Esophagus muscularis mucosa (tissue), 3 donors: ENCODE measurements around the gene HOXA9.

Source experiments
- POLR2A ChIP-seq: fragments of 450-650 bp; IDR thresholded peaks from one replicate; pipeline ENCODE4 v1.6.1; 2017; ENCODE audit warnings: antibody characterized with exemption, moderate library complexity, mild to moderate bottlenecking, low read depth
- POLR2AphosphoS5 ChIP-seq, 2 donors: sonication (generic); formaldehyde crosslinking; IDR thresholded peaks; one replicate each; pipeline ENCODE4 v1.6.1; 2017; ENCODE audit warnings: antibody characterized with exemption in 2 of 2
- TF ChIP-seq, protein P1 (sequence below), 3 experiments: fragments of 200-600 bp in 2 of 3; fragments of 450-650 bp in 1 of 3; sonication (generic) in 2 of 3; IDR thresholded peaks; one replicate each; pipeline ENCODE4 v1.5.1; 2017 to 2019; ENCODE audit warnings: antibody characterized with exemption in 3 of 3, mild to moderate bottlenecking in 2 of 3, moderate library complexity in 1 of 3

DNA sequence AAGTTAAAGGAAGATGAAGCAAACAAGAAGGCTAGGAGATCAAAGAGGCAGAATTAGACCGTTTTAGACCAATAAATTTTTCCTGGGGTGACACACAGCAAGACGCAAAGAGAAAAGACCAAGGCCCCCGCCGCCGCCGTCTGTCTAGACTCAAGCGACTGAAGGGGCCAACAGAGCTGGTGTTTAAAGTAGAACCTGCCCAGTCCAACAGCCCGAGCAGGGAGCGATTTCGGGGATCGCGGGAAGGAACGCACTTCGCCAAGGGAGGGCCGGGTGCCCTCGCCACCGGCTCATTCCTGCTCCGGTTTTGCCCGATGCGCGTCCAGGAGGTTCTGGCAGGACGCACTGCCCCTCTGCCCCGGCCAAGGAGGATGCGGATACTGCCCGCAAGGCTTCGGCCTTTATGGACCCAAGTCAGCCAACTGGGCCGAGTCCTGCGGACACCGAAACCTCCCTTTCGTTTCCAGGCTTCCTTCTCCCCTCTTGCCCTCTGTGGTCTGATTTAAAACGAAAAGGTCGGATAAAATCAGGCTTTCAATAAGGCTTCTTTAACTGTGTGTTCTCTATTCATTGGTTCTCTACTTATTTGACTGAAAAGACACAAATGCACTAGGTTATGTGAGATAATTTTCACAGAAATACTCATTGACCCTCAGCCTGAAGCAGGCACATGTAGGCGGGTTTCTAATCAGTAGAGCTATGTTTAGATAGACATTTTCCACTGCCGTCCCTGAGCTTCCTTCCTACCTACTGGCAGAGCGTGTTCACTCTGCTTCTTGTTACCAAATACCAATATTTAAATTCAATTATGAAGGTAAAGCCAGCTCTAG lies 6.7 kb downstream of the HOXA9 start:
- TF ChIP-seq POLR2A, result no peak
- TF ChIP-seq, protein P1, sequence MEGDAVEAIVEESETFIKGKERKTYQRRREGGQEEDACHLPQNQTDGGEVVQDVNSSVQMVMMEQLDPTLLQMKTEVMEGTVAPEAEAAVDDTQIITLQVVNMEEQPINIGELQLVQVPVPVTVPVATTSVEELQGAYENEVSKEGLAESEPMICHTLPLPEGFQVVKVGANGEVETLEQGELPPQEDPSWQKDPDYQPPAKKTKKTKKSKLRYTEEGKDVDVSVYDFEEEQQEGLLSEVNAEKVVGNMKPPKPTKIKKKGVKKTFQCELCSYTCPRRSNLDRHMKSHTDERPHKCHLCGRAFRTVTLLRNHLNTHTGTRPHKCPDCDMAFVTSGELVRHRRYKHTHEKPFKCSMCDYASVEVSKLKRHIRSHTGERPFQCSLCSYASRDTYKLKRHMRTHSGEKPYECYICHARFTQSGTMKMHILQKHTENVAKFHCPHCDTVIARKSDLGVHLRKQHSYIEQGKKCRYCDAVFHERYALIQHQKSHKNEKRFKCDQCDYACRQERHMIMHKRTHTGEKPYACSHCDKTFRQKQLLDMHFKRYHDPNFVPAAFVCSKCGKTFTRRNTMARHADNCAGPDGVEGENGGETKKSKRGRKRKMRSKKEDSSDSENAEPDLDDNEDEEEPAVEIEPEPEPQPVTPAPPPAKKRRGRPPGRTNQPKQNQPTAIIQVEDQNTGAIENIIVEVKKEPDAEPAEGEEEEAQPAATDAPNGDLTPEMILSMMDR (IDR thresholded peaks at IDR 0.05), result no peak
- TF ChIP-seq POLR2AphosphoS5 (IDR thresholded peaks at IDR 0.05), result peak in 1 of 2 donors; percentile 34
